Measurements from ENCODE around the gene GDF11. TPM values are rescaled to one million over a fixed set of nuclear protein-coding genes. Genes with fewer than 3 reads are reported as not detected.

The GDF11 gene
- total and polyA plus RNA-seq, 2 of the 4 experiments (the other 2 are of a cell fraction) = 2.7 to 12.9 TPM

- TF ChIP-seq BHLHE40 (IDR thresholded peaks at IDR 0.05; ENCODE audit: low read depth, low read length) = no peak
Measured at GRCh38 chr12:55741931-55742680, 816 bp upstream of the GDF11 start (continued).

- peak overlapping the region; percentile 92 for H2AK9ac ChIP-seq (replicated peaks; ENCODE audit: low read depth, low read length, poor library complexity)
- no peak overlapping the region for H2BK20ac ChIP-seq (ENCODE audit: low read depth, low read length)
- peak overlapping the region; percentile 77 for H3K4ac ChIP-seq (ENCODE audit: low read depth, low read length)
- peak overlapping the region; percentile 41 for H4K91ac ChIP-seq (ENCODE audit: insufficient read depth, low read depth, low read length)
- H4K5ac ChIP-seq (ENCODE audit: low read depth, low read length) = 0 out of 2 replicates have a peak overlapping the region, but pooled peaks have one; percentile 33
- DNase-seq (peak; percentile 68), ATAC-seq (ENCODE audit: low read depth) (peak; percentile 46)
- H2BK5ac ChIP-seq (ENCODE audit: low read depth, low read length, poor library complexity, severe bottlenecking) = peak overlapping the region; percentile 37
- H3K79me1 ChIP-seq (ENCODE audit: low read depth in 1 of 2, low read length in 2 of 2) = peaks cover 2 to 30% of the 10 kb centered on the region in 2 experiments; a peak in 2 of 4 replicates
- peaks cover 9% of the 10 kb centered on the region; the same call in 1 of the 2 replicates for H3K9me1 ChIP-seq (ENCODE audit: insufficient read depth, low read length)
- H3K14ac ChIP-seq (replicated peaks; ENCODE audit: low read depth, low read length) = peak overlapping the region; percentile 84; the same call in 1 of the 2 replicates
- peak overlapping the region; percentile 94 for H3K23ac ChIP-seq (ENCODE audit: low read depth, low read length)
- intact Hi-C loops (cut with micrococcal nuclease) (loop anchor here (5.0 kb wide), 2 partner anchors 74 to 189 kb away; partner anchors contain the start of genes DGKA, ORMDL2 and SARNP), dilution Hi-C loops (cut with HindIII; ENCODE audit: low sequenced_read_pairs, unreplicated experiment) (no loop called here), in situ Hi-C loops (cut with MboI; ENCODE audit: low sequenced_read_pairs) (no loop called here)
- no TSS peak for BruUV-seq (replicated peaks)
- H3K27me3 ChIP-seq (ENCODE audit: control insufficient read depth, insufficient read depth, low read length) = no peaks in the 10 kb centered on the region
- peaks cover 15% of the 10 kb centered on the region for H3K4me1 ChIP-seq (ENCODE audit: control insufficient read depth, insufficient read depth, low read length)
- peak overlapping the region; percentile 41; the same call in 1 of the 2 replicates for H2BK120ac ChIP-seq (ENCODE audit: low read depth, low read length)
- H3K4me3 ChIP-seq (ENCODE audit: insufficient read depth, low read depth, low read length) = peak overlapping the region; percentile 97
- no peaks in the 10 kb centered on the region for H3K9me3 ChIP-seq (ENCODE audit: control insufficient read depth, insufficient read depth, low read length)
- peak overlapping the region; percentile 77; the same call in 1 of the 2 replicates for H2AK5ac ChIP-seq (ENCODE audit: low read depth, low read length)
- CTCF ChIA-PET = interaction anchor here (0.8 to 1.8 kb wide), 3 partner anchors 53 to 192 kb away, joined by 3 to 5 read pairs (median 3); no protein-coding TSS in a partner anchor
- H3K27ac ChIP-seq (ENCODE audit: insufficient read depth, low read length) = peak overlapping the region; percentile 46
- peaks cover 1% of the 10 kb centered on the region; the same call in 1 of the 2 replicates for H3K36me3 ChIP-seq (ENCODE audit: control insufficient read depth, insufficient read depth, low read length)
- H4K8ac ChIP-seq (ENCODE audit: low read depth in 2 of 2, low read length in 2 of 2) = peak overlapping the region in 1 of 2 experiments; percentile 5; a peak in 1 of 4 replicates
- peak overlapping the region; percentile 92 for H2AFZ ChIP-seq (replicated peaks; ENCODE audit: low read length, poor library complexity)
- H2BK15ac ChIP-seq (ENCODE audit: low read depth, low read length) = no peak overlapping the region
- H3K9ac ChIP-seq (ENCODE audit: low read depth, low read length) = peak overlapping the region; percentile 84
- 2% methylated on average over 44 of the region's 73 CpGs; no CpG with 5 or more reads in 1 of the 2 experiments for WGBS, 2 experiments (ENCODE audit: extremely low coverage in 2 of 2, insufficient read length in 1 of 2)
- H3K4me2 ChIP-seq (ENCODE audit: low read depth, low read length) = peak overlapping the region; percentile 99
- H4K20me1 ChIP-seq (ENCODE audit: insufficient read depth, low read length) = peaks cover 7% of the 10 kb centered on the region
- H3K18ac ChIP-seq (ENCODE audit: low read depth, low read length) = peak overlapping the region; percentile 20; the same call in 1 of the 2 replicates
- POLR2A ChIA-PET (ENCODE audit: unreplicated experiment) = no interaction called here
- H3K56ac ChIP-seq (ENCODE audit: extremely low read depth, insufficient read depth, low read length) = no peak overlapping the region
- no peak for TF ChIP-seq NFE2L2 (IDR thresholded peaks at IDR 0.05; ENCODE audit: low read depth, low read length)
- TF ChIP-seq CHD1 (IDR thresholded peaks at IDR 0.05; ENCODE audit: low read depth, low read length) = no peak
- TF ChIP-seq MAFK (IDR thresholded peaks at IDR 0.05; ENCODE audit: low read depth, low read length) = no peak
- TF ChIP-seq RAD21 (IDR thresholded peaks at IDR 0.05; ENCODE audit: low read length) = peak; percentile 23; the same call in 1 of the 2 replicates
- no peak for TF ChIP-seq RFX5 (IDR thresholded peaks at IDR 0.05; ENCODE audit: low read depth, low read length)
- TF ChIP-seq MAZ (IDR thresholded peaks at IDR 0.05; ENCODE audit: borderline replicate concordance, low read depth, low read length) = 0 out of 2 replicates have a peak, but pooled peaks have one; percentile 4
- no peak for TF ChIP-seq POLR2A (IDR thresholded peaks at IDR 0.05; ENCODE audit: low read depth, low read length)
- peak; percentile 7; the same call in 1 of the 2 replicates for TF ChIP-seq BHLHE40 (IDR thresholded peaks at IDR 0.05; ENCODE audit: low read depth, low read length)
- no peak for TF ChIP-seq ELK1 (IDR thresholded peaks at IDR 0.05; ENCODE audit: borderline replicate concordance, low read depth, low read length)
Measured at GRCh38 chr12:55743406-55744339, 751 bp downstream of the GDF11 start.

All from IMR-90 (cell line).